GM12878 (cell line): ENCODE data around the gene PYM1. TPM values are rescaled to one million over a fixed set of nuclear protein-coding genes. Genes with fewer than 3 reads are reported as not detected.

Source experiments
- ATAC-seq: fragments of 200-7000 bp; cut with Tn5 transposase; 3 replicates; pipeline ENCODE4 v1.9.1; 2020; ENCODE audit warnings: mild to moderate bottlenecking, moderate library complexity
- BruUV-seq: library from RNA; stranded (reverse); fragments of 400-500 nt; replicated peaks from 2 replicates; lab custom pipeline; 2021; lab: Mats Ljungman, UMichigan
- CTCF ChIA-PET: fragments of 300-600 bp; sonication (Branson Sonifier 250); formaldehyde crosslinking; extraction: SDS; loops from one replicate; lab custom pipeline; 2021; ENCODE audit warnings: inconsistent platforms; lab: Yijun Ruan, JAX
- POLR2A ChIA-PET: fragments of 350-600 bp; formaldehyde crosslinking; extraction: SDS; loops from one replicate; lab custom pipeline; 2021; ENCODE audit warnings: inconsistent platforms; lab: Charles Lee
- RAD21 ChIA-PET: fragments of 300-600 bp; sonication (Branson Sonifier 250); formaldehyde crosslinking; loops from one replicate; lab custom pipeline; 2023; ENCODE audit warnings: antibody characterized with exemption; ENCODE audit not compliant: unreplicated experiment; lab: Charles Lee
- SMC1A ChIA-PET: fragments of 300-600 bp; sonication (Branson Sonifier 250); formaldehyde crosslinking; loops from one replicate; lab custom pipeline; 2023; ENCODE audit not compliant: unreplicated experiment, uncharacterized antibody; lab: Charles Lee
- DNase-seq: peaks from one replicate; pipeline ENCODE4 v3.0.0-alpha.2; 2011; ENCODE audit warnings: low read depth, low spot score
- FAIRE-seq: peaks from 3 replicates; lab custom pipeline; 2011; peaks lifted over from hg19 to GRCh38; lab: Jason Lieb, UNC
- H2AFZ ChIP-seq: 2 replicates; pipeline ENCODE4 v1.6.0; 2011; ENCODE audit warnings: low read depth, low read length, control low read depth; ENCODE audit not compliant: control insufficient read depth
- H3K27ac ChIP-seq: 2 replicates; pipeline ENCODE4 v1.5.1; 2011; ENCODE audit warnings: control low read depth; ENCODE audit not compliant: control insufficient read depth, insufficient read depth
- H3K27me3 ChIP-seq, 2 experiments: replicated peaks in 1 of 2; 2 replicates each; pipeline versions ENCODE4 v1.6.0 to v1.6.1; 2011; ENCODE audit warnings: low read length in 1 of 2; ENCODE audit not compliant: control insufficient read depth in 2 of 2, insufficient read depth in 2 of 2
- H3K36me3 ChIP-seq, 2 experiments: 2 replicates each; pipeline ENCODE4 v1.5.1; 2011; ENCODE audit warnings: low read length in 1 of 2; ENCODE audit not compliant: control insufficient read depth in 2 of 2, insufficient read depth in 2 of 2
- H3K4me1 ChIP-seq: 2 replicates; pipeline ENCODE4 v1.6.1; 2011; ENCODE audit warnings: mild to moderate bottlenecking, low read length, moderate library complexity, mixed read lengths; ENCODE audit not compliant: control insufficient read depth, insufficient read depth
- H3K4me2 ChIP-seq: 2 replicates; pipeline ENCODE4 v1.6.0; 2011; ENCODE audit warnings: control low read depth; ENCODE audit not compliant: control insufficient read depth, insufficient read depth
- H3K4me3 ChIP-seq: fragments of 200-600 bp; sonication (generic); 2 replicates; pipeline ENCODE4 v1.5.1; 2016
- H3K79me2 ChIP-seq: 2 replicates; pipeline ENCODE4 v1.6.0; 2011; ENCODE audit warnings: low read length; ENCODE audit not compliant: control insufficient read depth, insufficient read depth
- H3K9ac ChIP-seq: 2 replicates; pipeline ENCODE4 v1.8.0; 2011; ENCODE audit warnings: low read length, control low read depth, mixed read lengths; ENCODE audit not compliant: control insufficient read depth, insufficient read depth
- H3K9me3 ChIP-seq: replicated peaks from 3 replicates; pipeline ENCODE4 v1.5.1; 2011; ENCODE audit warnings: mild to moderate bottlenecking, low read length; ENCODE audit not compliant: control insufficient read depth, insufficient read depth
- H4K20me1 ChIP-seq: 2 replicates; pipeline ENCODE4 v1.6.0; 2011; ENCODE audit not compliant: control insufficient read depth, insufficient read depth
- CHD4 ChIP-seq: fragments of 200-600 bp; sonication (generic); IDR thresholded peaks from 2 replicates; pipeline ENCODE4 v1.6.1; 2016; ENCODE audit warnings: mild to moderate bottlenecking
- EP300 ChIP-seq, 2 experiments: fragments of 150-350 bp in 1 of 2; IDR thresholded peaks; 2 replicates each; pipeline ENCODE4 v1.6.1; 2011 to 2012; ENCODE audit warnings: low read depth in 2 of 2, low read length in 2 of 2, borderline replicate concordance in 1 of 2, improper control_type of control experiment in 1 of 2, inconsistent platforms in 1 of 2; ENCODE audit not compliant: control insufficient read depth in 1 of 2
- ETV6 ChIP-seq, 2 experiments: fragments of 450-650 bp in 1 of 2; IDR thresholded peaks in 1 of 2; conservative IDR thresholded peaks in 1 of 2; 2 replicates each; pipeline ENCODE4 v1.6.1; 2014; ENCODE audit warnings: antibody characterized with exemption in 1 of 2, borderline replicate concordance in 1 of 2, low read depth in 1 of 2, mild to moderate bottlenecking in 1 of 2, moderate library complexity in 1 of 2
- HCFC1 ChIP-seq: fragments of 150-350 bp; IDR thresholded peaks from 2 replicates; pipeline ENCODE4 v1.6.1; 2014; ENCODE audit warnings: low read length
- IKZF2 ChIP-seq, 2 experiments: fragments of 450-650 bp; IDR thresholded peaks; 2 replicates each; pipeline ENCODE4 v1.6.1; 2017; ENCODE audit warnings: mild to moderate bottlenecking in 2 of 2, moderate library complexity in 2 of 2
- IRF5 ChIP-seq: fragments of 450-650 bp; IDR thresholded peaks from 2 replicates; pipeline ENCODE4 v1.6.1; 2017; ENCODE audit warnings: borderline replicate concordance
- JUND ChIP-seq: IDR thresholded peaks from 2 replicates; pipeline ENCODE4 v1.6.1; 2012; ENCODE audit warnings: low read depth, mild to moderate bottlenecking, low read length, improper control_type of control experiment, moderate library complexity
- NFXL1 ChIP-seq: fragments of 450-650 bp; IDR thresholded peaks from 2 replicates; pipeline ENCODE4 v1.6.1; 2017; ENCODE audit warnings: antibody characterized with exemption, mild to moderate bottlenecking, borderline replicate concordance
- NFYB ChIP-seq: IDR thresholded peaks from 2 replicates; pipeline ENCODE4 v1.6.1; 2011; ENCODE audit warnings: low read depth, mild to moderate bottlenecking, low read length, improper control_type of control experiment, moderate library complexity; ENCODE audit not compliant: insufficient read depth
- PAX5 ChIP-seq: IDR thresholded peaks from 2 replicates; pipeline ENCODE4 v1.6.1; 2011; ENCODE audit warnings: low read depth, low read length, borderline replicate concordance
- RB1 ChIP-seq: fragments of 450-650 bp; formaldehyde crosslinking; IDR thresholded peaks from 2 replicates; pipeline ENCODE4 v1.6.1; 2017; ENCODE audit warnings: mild to moderate bottlenecking, borderline replicate concordance
- RELB ChIP-seq: fragments of 450-650 bp; IDR thresholded peaks from 2 replicates; pipeline ENCODE4 v1.6.1; 2017; ENCODE audit warnings: low read depth, mild to moderate bottlenecking, moderate library complexity
- SUZ12 ChIP-seq: fragments of 200-600 bp; sonication (generic); IDR thresholded peaks from one replicate; pipeline ENCODE4 v1.6.1; 2018; ENCODE audit warnings: antibody characterized with exemption, mild to moderate bottlenecking; ENCODE audit not compliant: unreplicated experiment
- TCF3 ChIP-seq: IDR thresholded peaks from 2 replicates; pipeline ENCODE4 v1.6.1; 2012; ENCODE audit warnings: low read depth, mild to moderate bottlenecking, low read length, borderline replicate concordance; ENCODE audit not compliant: insufficient read depth
- USF1 ChIP-seq: IDR thresholded peaks from 2 replicates; pipeline ENCODE4 v1.6.1; 2011; ENCODE audit warnings: borderline replicate concordance, low read depth, mild to moderate bottlenecking, moderate library complexity, mixed read lengths, low read length; ENCODE audit not compliant: insufficient read depth; ENCODE audit errors: extremely low read length
- ZNF592 ChIP-seq: fragments of 450-650 bp; IDR thresholded peaks from 2 replicates; pipeline ENCODE4 v1.6.1; 2017; ENCODE audit warnings: mild to moderate bottlenecking, moderate library complexity
- WGBS: methylation state at CpG from one replicate; pipeline ENCODE4 v1.1.6; 2016; ENCODE audit warnings: low lambda C conversion rate; ENCODE audit not compliant: insufficient replicate concordance, insufficient coverage; ENCODE audit errors: missing lambda C conversion rate; 5-methylcytosine and 5-hydroxymethylcytosine counted together
- in situ Hi-C: fragments of 300-500 bp; cut with MboI; formaldehyde crosslinking; loops from 9 replicates; pipeline ENCODE4 v1.14.3; 2018; ENCODE audit warnings: mixed read lengths
- intact Hi-C: fragments of 100-400 bp; cut with micrococcal nuclease; formaldehyde crosslinking; loops from one replicate; pipeline ENCODE4 v1.14.2; 2022; ENCODE audit not compliant: unreplicated experiment
- polyA plus RNA-seq, 11 experiments: library from polyadenylated mRNA; depleted of rRNA in 4 of 11; unstranded in 6 of 11; stranded (reverse) in 5 of 11; fragments of >200 nt; fragmentation: Nextera tagmentation in 4 of 11; fragmentation: Illumina TruSeq in 1 of 11; extraction: Ambion mirVana in 4 of 11; extraction: Trizol in 1 of 11; gene quantifications; 1 replicate in 1 of 11; 2 replicates in 10 of 11; pipeline versions ENCODE4 v1.2.1 to v1.2.3, GENCODE V29; 2011 to 2016; ENCODE audit warnings: inconsistent platforms in 2 of 11, missing spikeins in 2 of 11, low read depth in 1 of 11
- total RNA-seq, 4 experiments: library from RNA; depleted of rRNA in 3 of 4; stranded (reverse); fragments of >200 nt in 3 of 4; fragmentation: Illumina TruSeq in 1 of 4; extraction: Trizol in 1 of 4; gene quantifications; 2 replicates each; pipeline versions ENCODE4 v1.2.1 to v1.2.3, GENCODE V29; 2013 to 2021

PYM1 gene
- total and polyA plus RNA-seq, 10 of the 15 experiments (the other 5 are each of a cell fraction or from before 2014, with no cell fraction given): 33.9 to 93.4 (median 55.8) TPM

GRCh38 chr12:55861396-55861795 lies 66.3 kb downstream of the PYM1 start:
- Histone ChIP-seq H3K79me2 (no peaks in the 10 kb centered on the region), H3K4me3 (no peak overlapping the region), H3K9me3 (peaks cover 3% of the 10 kb centered on the region; the same call in 1 of the 3 replicates), H3K27ac (no peak overlapping the region), H3K4me1 (no peaks in the 10 kb centered on the region), H3K9ac (no peak overlapping the region), H4K20me1 (no peaks in the 10 kb centered on the region), H3K27me3 (no peaks in the 10 kb centered on the region), H3K36me3 (no peaks in the 10 kb centered on the region), H2AFZ (no peak overlapping the region), H3K4me2 (no peak overlapping the region)
- in situ Hi-C loops (no loop called here), intact Hi-C loops (no loop called here)
- FAIRE-seq (no peak), DNase-seq (no peak), ATAC-seq (no peak)
- no TSS peak for BruUV-seq
- WGBS: 66% methylated on average over 8 of the region's 8 CpGs
- RAD21 ChIA-PET: no interaction called here
- SMC1A ChIA-PET: interaction anchor here (1.4 kb wide), 1 partner anchor 65 kb away, joined by 7 read pairs; no protein-coding TSS in a partner anchor
- POLR2A ChIA-PET: interaction anchor here (0.6 kb wide), 2 partner anchors 46 to 359 kb away, joined by 5 read pairs; no protein-coding TSS in a partner anchor
- CTCF ChIA-PET: interaction anchor here (1.4 kb wide), 1 partner anchor 14 kb away, joined by 3 read pairs; no protein-coding TSS in a partner anchor
- TF ChIP-seq PAX5 (no peak), NFXL1 (no peak), IKZF2 (IDR thresholded peaks at IDR 0.05) (no peak), JUND (no peak), RB1 (no peak), USF1 (no peak), HCFC1 (no peak), NFYB (no peak), EP300 (IDR thresholded peaks at IDR 0.05; ENCODE audit: borderline replicate concordance in 1 of 2, control insufficient read depth in 1 of 2, low read depth in 2 of 2, low read length in 2 of 2) (no peak), IRF5 (no peak), TCF3 (no peak), CHD4 (no peak), RELB (no peak), SUZ12 (no peak), ZNF592 (no peak), ETV6 (conservative IDR thresholded peaks at IDR 0.05 in 1 of 2, IDR thresholded peaks at IDR 0.05 in 1 of 2; ENCODE audit: borderline replicate concordance in 1 of 2, low read depth in 1 of 2) (no peak)
